Measurements from ENCODE around the gene CXCL16.
A peak's percentile ranks its signal among the peaks of the same experiment; 100 is the strongest.

CXCL16 gene

GRCh38 chr17:4724650-4725049, 15.1 kb downstream of the CXCL16 start:
- TF ChIP-seq, protein P1, sequence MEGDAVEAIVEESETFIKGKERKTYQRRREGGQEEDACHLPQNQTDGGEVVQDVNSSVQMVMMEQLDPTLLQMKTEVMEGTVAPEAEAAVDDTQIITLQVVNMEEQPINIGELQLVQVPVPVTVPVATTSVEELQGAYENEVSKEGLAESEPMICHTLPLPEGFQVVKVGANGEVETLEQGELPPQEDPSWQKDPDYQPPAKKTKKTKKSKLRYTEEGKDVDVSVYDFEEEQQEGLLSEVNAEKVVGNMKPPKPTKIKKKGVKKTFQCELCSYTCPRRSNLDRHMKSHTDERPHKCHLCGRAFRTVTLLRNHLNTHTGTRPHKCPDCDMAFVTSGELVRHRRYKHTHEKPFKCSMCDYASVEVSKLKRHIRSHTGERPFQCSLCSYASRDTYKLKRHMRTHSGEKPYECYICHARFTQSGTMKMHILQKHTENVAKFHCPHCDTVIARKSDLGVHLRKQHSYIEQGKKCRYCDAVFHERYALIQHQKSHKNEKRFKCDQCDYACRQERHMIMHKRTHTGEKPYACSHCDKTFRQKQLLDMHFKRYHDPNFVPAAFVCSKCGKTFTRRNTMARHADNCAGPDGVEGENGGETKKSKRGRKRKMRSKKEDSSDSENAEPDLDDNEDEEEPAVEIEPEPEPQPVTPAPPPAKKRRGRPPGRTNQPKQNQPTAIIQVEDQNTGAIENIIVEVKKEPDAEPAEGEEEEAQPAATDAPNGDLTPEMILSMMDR (IDR thresholded peaks at IDR 0.05; ENCODE audit: control insufficient read depth, extremely low read depth, insufficient read depth) = no peak
- DNase-seq (ENCODE audit: low read depth) = no peak
- no peak overlapping the region for H3K4me3 ChIP-seq (ENCODE audit: low read depth, low read length)

DNA sequence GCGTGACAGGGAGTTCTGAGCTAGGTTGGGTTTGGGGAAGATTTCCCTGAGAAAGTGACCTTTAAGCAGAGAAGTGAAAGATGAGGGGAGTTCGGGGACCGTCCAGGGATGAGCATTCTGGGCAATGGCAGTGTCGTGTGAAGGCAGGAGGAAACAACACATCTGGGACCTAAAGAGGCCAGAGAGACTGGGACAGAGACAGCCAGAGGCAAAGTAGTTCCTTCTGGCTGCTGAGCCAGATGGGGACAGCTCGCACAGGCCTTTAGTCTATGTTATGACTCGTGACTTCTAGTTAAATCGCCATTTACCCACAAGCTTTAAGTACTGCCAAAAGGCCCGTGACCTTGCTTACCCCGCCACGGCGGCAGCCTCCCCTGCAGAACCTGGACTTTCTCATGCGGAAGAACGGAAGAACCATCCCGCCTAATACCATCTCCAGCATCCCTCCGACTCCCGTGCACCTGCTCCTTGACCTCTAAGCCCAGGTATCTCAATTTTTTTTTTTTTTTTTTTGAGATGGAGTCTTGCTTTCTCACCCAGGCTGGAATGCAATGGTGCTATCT, 17.0 kb downstream of the CXCL16 start:
- H3K4me3 ChIP-seq (ENCODE audit: low read depth, low read length) = no peak overlapping the region
- TF ChIP-seq, protein P1 (IDR thresholded peaks at IDR 0.05; ENCODE audit: control insufficient read depth, extremely low read depth, insufficient read depth) = no peak

DNA sequence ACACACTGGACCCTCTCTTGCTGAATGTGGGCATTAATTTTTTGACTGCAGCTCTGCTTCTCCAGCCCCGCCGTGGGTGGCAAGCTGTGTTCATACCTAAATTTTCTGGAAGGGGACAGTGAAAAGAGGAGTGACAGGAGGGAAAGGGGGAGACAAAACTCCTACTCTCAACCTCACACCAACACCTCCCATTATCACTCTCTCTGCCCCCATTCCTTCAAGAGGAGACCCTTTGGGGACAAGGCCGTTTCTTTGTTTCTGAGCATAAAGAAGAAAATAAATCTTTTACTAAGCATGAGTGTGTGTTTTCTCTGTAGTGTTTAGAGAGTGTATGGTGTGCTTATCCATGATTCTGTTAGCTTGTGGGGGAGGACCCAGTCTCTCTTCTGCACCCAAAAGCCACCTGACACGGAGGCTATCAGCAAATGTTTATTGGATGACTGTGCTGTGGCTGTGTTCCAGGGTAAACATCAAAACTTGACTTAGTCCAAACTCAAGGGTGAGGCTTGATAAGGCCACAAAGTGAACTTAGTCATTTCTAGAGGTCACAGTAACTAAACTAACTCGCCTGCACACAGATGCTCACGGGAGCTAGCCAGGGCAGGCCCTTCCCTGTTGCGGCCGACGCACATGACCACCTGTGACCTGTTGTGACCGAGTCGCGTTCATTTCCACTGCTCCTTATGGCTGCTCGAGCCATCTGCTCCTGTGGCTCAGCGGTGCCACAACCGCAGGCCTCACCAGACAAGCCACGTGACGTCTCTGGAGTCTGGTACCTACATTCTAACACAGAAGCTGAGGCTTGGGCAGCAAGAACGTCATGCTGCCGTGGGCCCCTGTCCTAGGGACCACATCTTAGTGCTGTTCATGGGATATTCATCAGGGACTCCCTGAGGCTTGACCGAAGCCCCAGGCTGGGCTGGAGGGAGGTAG, 18.3 kb downstream of the CXCL16 start:
- H3K4me3 ChIP-seq (ENCODE audit: low read depth, low read length) = no peak overlapping the region
- peak; percentile 92 for DNase-seq (ENCODE audit: low read depth)
- TF ChIP-seq, protein P1 (IDR thresholded peaks at IDR 0.05; ENCODE audit: control insufficient read depth, extremely low read depth, insufficient read depth) = no peak

More for the DNA sequence above, 17.0 kb downstream of the CXCL16 start:
- DNase-seq (ENCODE audit: low read depth) = no peak

- no peak for DNase-seq (ENCODE audit: low read depth)
- TF ChIP-seq, protein P1 (IDR thresholded peaks at IDR 0.05; ENCODE audit: control insufficient read depth, extremely low read depth, insufficient read depth) = no peak
- H3K4me3 ChIP-seq (ENCODE audit: low read depth, low read length) = no peak overlapping the region
Observed at GRCh38 chr17:4720787-4721186, 18.9 kb downstream of the CXCL16 start.

DNA sequence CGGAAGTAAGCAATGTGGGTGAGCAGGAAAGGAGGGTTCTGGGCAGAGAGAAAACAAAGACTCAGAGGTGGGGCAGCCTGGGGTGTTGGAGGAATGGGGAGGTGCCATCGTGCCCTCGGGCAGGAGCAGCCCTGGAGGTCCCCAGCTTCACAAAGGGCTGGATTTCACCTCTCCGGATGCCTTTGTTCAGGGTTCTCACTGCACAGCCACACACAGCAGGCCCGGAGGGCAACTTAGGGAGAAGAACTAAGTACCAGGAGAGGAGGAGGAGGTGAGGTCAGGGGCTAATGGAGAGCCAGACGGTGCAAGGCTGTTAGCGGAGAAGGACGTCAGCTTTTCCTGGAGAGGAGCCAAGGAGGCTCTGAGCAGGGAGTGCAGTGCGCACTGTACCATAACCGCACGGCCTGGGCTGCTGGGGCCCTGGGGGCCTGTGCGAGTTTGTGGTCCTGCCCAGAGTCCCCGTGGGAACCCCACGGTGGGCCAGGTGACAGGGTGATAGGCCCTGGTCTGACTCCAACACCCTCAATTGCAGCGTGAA, 20.0 kb downstream of the CXCL16 start:
- no peak for DNase-seq (ENCODE audit: low read depth)
- H3K4me3 ChIP-seq (ENCODE audit: low read depth, low read length) = no peak overlapping the region
- TF ChIP-seq, protein P1 (IDR thresholded peaks at IDR 0.05; ENCODE audit: control insufficient read depth, extremely low read depth, insufficient read depth) = no peak

- DNase-seq (ENCODE audit: low read depth) = no peak
- TF ChIP-seq, protein P1 (IDR thresholded peaks at IDR 0.05; ENCODE audit: control insufficient read depth, extremely low read depth, insufficient read depth) = no peak
Observed at GRCh38 chr17:4719146-4719545, 20.6 kb downstream of the CXCL16 start.

More at GRCh38 chr17:4719146-4719545, 20.6 kb downstream of the CXCL16 start:
- H3K4me3 ChIP-seq (ENCODE audit: low read depth, low read length) = no peak overlapping the region
